ENCODE results near the gene TGFBR3L. TPM values are rescaled to one million over a fixed set of nuclear protein-coding genes. Genes with fewer than 3 reads are reported as not detected.

Gene TGFBR3L
- total RNA-seq, 1 donor from 2014 or later, result 1.8 TPM

- peaks cover 8% of the 10 kb centered on the region for H3K36me3 Mint-ChIP-seq
- H2AFZ ChIP-seq (replicated peaks), result no peak overlapping the region
- H3K27ac Mint-ChIP-seq, result no peak overlapping the region
- H3K9ac ChIP-seq, result no peak overlapping the region
- H3K4me1 Mint-ChIP-seq, result no peaks in the 10 kb centered on the region
- H3K9me3 ChIP-seq (ENCODE audit: low read depth), result no peaks in the 10 kb centered on the region
- TF ChIP-seq EZH2phosphoT487 (IDR thresholded peaks at IDR 0.05) (no peak), EZH2 (IDR thresholded peaks at IDR 0.05) (no peak)
- TF ChIP-seq, protein P1, sequence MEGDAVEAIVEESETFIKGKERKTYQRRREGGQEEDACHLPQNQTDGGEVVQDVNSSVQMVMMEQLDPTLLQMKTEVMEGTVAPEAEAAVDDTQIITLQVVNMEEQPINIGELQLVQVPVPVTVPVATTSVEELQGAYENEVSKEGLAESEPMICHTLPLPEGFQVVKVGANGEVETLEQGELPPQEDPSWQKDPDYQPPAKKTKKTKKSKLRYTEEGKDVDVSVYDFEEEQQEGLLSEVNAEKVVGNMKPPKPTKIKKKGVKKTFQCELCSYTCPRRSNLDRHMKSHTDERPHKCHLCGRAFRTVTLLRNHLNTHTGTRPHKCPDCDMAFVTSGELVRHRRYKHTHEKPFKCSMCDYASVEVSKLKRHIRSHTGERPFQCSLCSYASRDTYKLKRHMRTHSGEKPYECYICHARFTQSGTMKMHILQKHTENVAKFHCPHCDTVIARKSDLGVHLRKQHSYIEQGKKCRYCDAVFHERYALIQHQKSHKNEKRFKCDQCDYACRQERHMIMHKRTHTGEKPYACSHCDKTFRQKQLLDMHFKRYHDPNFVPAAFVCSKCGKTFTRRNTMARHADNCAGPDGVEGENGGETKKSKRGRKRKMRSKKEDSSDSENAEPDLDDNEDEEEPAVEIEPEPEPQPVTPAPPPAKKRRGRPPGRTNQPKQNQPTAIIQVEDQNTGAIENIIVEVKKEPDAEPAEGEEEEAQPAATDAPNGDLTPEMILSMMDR (IDR thresholded peaks at IDR 0.05), result no peak
- no peak overlapping the region for H3K27ac ChIP-seq
- DNase-seq (ENCODE audit: low spot score), result no peak
- H3K4me3 ChIP-seq, result no peak overlapping the region
- H3K9me3 Mint-ChIP-seq, result no peaks in the 10 kb centered on the region
- no peak overlapping the region for H3K4me2 ChIP-seq
- no peaks in the 10 kb centered on the region for H3K4me1 ChIP-seq
- H3K79me2 ChIP-seq (ENCODE audit: low read depth), result peaks cover 5% of the 10 kb centered on the region
- H3K4me3 Mint-ChIP-seq, result no peak overlapping the region
- no peaks in the 10 kb centered on the region for H3F3A ChIP-seq (ENCODE audit: low read depth)
- H4K20me1 ChIP-seq (ENCODE audit: low read depth), result no peaks in the 10 kb centered on the region
- H3K36me3 ChIP-seq, result no peaks in the 10 kb centered on the region
- peaks cover under 1% of the 10 kb centered on the region for H3K27me3 Mint-ChIP-seq (ENCODE audit: insufficient read depth, low read depth)
- H3K27me3 ChIP-seq, result no peaks in the 10 kb centered on the region
Measured at GRCh38 chr19:7934766-7935165, 20.1 kb downstream of the TGFBR3L start.

GRCh38 chr19:7940841-7941240, 26.2 kb downstream of the TGFBR3L start:
- no peak overlapping the region for H3K27ac Mint-ChIP-seq
- H3K4me3 Mint-ChIP-seq, result peak overlapping the region; percentile 15
- TF ChIP-seq EZH2 (IDR thresholded peaks at IDR 0.05) (no peak), EZH2phosphoT487 (IDR thresholded peaks at IDR 0.05) (no peak)
- TF ChIP-seq, protein P1 (IDR thresholded peaks at IDR 0.05), result no peak
- Histone ChIP-seq H3K9me3 (ENCODE audit: low read depth) (no peaks in the 10 kb centered on the region), H3K4me1 (peaks cover 5% of the 10 kb centered on the region), H3K9ac (no peak overlapping the region), H3F3A (ENCODE audit: low read depth) (peaks cover 4% of the 10 kb centered on the region), H3K36me3 (no peaks in the 10 kb centered on the region), H3K79me2 (ENCODE audit: low read depth) (peaks cover 34% of the 10 kb centered on the region), H2AFZ (replicated peaks) (no peak overlapping the region), H3K4me2 (no peak overlapping the region), H3K27ac (no peak overlapping the region), H4K20me1 (ENCODE audit: low read depth) (no peaks in the 10 kb centered on the region), H3K27me3 (no peaks in the 10 kb centered on the region), H3K4me3 (no peak overlapping the region)
- no peaks in the 10 kb centered on the region for H3K9me3 Mint-ChIP-seq
- H3K4me1 Mint-ChIP-seq, result peaks cover 16% of the 10 kb centered on the region
- peaks cover 2% of the 10 kb centered on the region for H3K27me3 Mint-ChIP-seq (ENCODE audit: insufficient read depth, low read depth)
- no peak for DNase-seq (ENCODE audit: low spot score)
- H3K36me3 Mint-ChIP-seq, result peaks cover 13% of the 10 kb centered on the region

DNA sequence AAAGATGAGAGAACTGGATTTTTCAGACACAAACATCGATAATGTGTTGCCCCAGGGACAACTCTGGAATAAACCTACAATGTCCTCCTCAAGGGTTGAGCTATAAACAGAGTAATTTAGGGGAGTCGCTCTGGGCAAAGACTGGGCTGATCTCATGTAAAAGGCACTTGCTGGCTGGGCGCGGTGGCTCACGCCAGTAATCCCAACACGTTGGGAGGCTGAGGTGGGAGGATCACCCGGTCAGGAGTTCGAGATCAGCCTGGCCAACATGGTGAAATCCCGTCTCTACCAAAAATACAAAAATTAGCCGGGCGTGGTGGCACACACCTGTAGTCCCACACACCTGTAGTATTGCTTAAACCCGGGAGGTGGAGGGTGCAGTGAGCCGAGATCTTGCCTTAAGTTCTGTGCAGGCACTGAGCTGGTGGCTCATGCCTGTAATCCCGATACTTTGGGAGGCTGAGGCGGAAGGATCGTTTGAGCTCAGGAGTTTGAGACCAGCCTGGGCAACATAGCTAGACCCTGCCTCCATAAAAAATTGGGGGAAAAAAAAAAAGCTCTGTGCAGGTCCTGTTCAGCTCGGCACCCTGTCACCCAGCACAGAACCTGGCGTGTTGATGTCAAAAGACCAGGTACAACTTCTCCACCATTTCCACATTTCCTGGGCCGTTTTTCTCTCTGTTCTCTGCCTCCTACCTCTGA, 27.4 kb downstream of the TGFBR3L start:
- Histone ChIP-seq H3K4me3 (peak overlapping the region; percentile 92), H3K9ac (no peak overlapping the region), H3K4me1 (peaks cover 5% of the 10 kb centered on the region), H3K36me3 (no peaks in the 10 kb centered on the region), H3K27me3 (no peaks in the 10 kb centered on the region), H4K20me1 (ENCODE audit: low read depth) (no peaks in the 10 kb centered on the region), H3K27ac (no peak overlapping the region), H3K4me2 (peak overlapping the region; percentile 97), H3K79me2 (ENCODE audit: low read depth) (peaks cover 34% of the 10 kb centered on the region), H2AFZ (replicated peaks) (no peak overlapping the region), H3K9me3 (ENCODE audit: low read depth) (no peaks in the 10 kb centered on the region), H3F3A (ENCODE audit: low read depth) (peaks cover 4% of the 10 kb centered on the region)
- Mint-ChIP-seq H3K4me3 (peak overlapping the region; percentile 95), H3K27me3 (ENCODE audit: insufficient read depth, low read depth) (peaks cover 4% of the 10 kb centered on the region), H3K9me3 (no peaks in the 10 kb centered on the region), H3K4me1 (peaks cover 16% of the 10 kb centered on the region), H3K36me3 (peaks cover 13% of the 10 kb centered on the region), H3K27ac (no peak overlapping the region)
- TF ChIP-seq, protein P1 (IDR thresholded peaks at IDR 0.05), result no peak
- TF ChIP-seq EZH2 (IDR thresholded peaks at IDR 0.05) (no peak), EZH2phosphoT487 (IDR thresholded peaks at IDR 0.05) (no peak)
- no peak for DNase-seq (ENCODE audit: low spot score)

All from neural progenitor cell (in vitro differentiated cells).